ENCODE results near the gene AHNAK2.

The AHNAK2 gene

GRCh38 chr14:104984056-104984894 lies 6.1 kb upstream of the AHNAK2 start:
- no peak for DNase-seq

- no peak for DNase-seq
Measured at GRCh38 chr14:104983231-104983721, 5.1 kb upstream of the AHNAK2 start.

GRCh38 chr14:104982548-104983230 lies 4.5 kb upstream of the AHNAK2 start:
- no peak for DNase-seq

GRCh38 chr14:104981699-104982541 lies 3.7 kb upstream of the AHNAK2 start:
- no peak for DNase-seq

- DNase-seq: no peak
Measured at GRCh38 chr14:104980611-104981531, 2.7 kb upstream of the AHNAK2 start.

- DNase-seq: no peak
Measured at GRCh38 chr14:104979758-104980610, 1.8 kb upstream of the AHNAK2 start.

GRCh38 chr14:104978746-104979691 lies 845 bp upstream of the AHNAK2 start:
- DNase-seq: no peak

- no peak for DNase-seq
Measured at GRCh38 chr14:104977008-104977680, 1.0 kb downstream of the AHNAK2 start.

GRCh38 chr14:104976198-104977007 lies 1.8 kb downstream of the AHNAK2 start:
- peak in 1 of 2 experiments; percentile 62 for DNase-seq

- no peak for DNase-seq
Measured at GRCh38 chr14:104975481-104976197, 2.5 kb downstream of the AHNAK2 start.

- DNase-seq: no peak
Measured at GRCh38 chr14:104974665-104975390, 3.3 kb downstream of the AHNAK2 start.

GRCh38 chr14:104974146-104974541 lies 4.0 kb downstream of the AHNAK2 start:
- no peak for DNase-seq

GRCh38 chr14:104973385-104974145 lies 4.6 kb downstream of the AHNAK2 start:
- peak in 1 of 2 experiments; percentile 64 for DNase-seq

- peak; percentile 41 to 91 for DNase-seq
Measured at GRCh38 chr14:104973135-104973384, 5.1 kb downstream of the AHNAK2 start.

- DNase-seq: no peak
Measured at GRCh38 chr14:104972301-104973134, 5.7 kb downstream of the AHNAK2 start.
